NCI-H510A treated with DMSO at 0.1 percent for 48 hours (cell line): Measurements from ENCODE around the gene ADARB1.
"Not testable (repeated sequence)": the region's sequence is repeated elsewhere in the genome, so short reads cannot be mapped to it uniquely, and the experiment has no call there.

ENCODE experiments used
- DNase-seq: peaks from one replicate; lab custom pipeline; 2025; lab: John Stamatoyannopoulos, UW

ADARB1 gene

DNA sequence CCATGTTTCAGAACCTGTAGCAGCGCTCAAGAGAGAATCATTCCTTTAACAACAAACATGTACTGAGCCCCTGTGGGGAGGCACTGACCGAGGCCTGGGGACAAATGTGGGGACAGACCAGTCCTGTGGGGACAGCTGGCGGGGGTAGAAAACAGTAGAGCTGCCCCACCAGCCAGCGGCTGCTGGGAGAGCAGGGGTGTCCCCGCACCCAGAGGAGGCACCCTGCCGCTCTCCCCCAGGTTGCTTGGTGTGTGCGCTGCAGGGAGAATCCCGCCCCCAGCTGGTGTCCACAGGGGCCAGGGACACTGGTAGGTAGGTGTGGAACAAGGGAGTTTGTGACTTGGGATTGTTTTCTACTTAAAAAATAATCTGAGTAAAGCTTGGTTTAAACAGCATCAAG is 62.1 kb downstream of the ADARB1 start:
- no peak for DNase-seq

DNA sequence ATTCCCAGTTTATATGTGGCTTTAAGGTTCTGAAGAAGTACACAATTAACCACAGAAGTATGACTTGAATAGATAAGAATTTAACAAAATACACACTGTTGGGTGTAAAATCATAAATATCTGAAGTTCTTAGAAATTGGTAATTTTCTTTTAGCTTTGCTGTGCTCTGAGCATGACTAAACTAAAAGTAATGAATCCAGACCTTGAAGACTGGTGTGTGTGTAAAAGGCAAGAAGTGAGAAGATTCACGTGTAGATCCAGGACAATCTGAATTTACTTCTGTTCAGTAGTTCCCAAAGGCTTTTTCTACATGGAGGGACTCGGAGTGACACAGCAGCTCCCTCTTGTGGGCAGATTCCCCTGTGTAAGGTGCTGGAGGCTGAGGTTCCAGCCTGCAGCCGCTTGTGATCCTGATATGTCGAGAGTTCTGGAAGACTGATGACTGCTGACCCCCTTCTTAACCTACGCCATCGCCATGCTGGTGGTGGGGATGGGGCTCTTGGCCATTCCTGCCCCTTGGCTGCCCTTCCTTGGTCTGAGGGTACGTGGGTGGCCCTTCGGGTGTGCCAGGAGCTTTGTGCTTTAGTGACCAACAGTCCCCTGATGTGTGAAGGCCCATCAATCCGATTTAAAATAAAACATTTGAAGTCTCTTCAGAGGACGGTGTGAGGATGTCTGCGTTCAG is 62.7 kb downstream of the ADARB1 start:
- peak; percentile 55 for DNase-seq

DNA sequence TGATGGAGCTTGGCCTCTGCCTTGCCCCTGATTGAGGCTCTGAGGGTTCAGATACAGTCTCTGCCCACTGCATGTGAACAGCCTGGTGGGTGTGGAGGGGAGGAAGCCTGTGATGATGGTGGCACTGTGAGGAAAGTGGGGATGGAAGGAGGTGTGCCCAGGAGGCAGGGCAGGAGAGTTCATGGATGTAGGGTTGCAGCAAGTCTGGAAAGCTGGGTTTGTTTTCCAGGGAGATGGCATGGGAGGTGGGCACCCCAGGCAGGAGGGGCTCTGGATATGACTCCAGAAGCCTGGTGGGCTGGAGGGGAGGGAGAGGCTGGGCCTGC is 63.2 kb downstream of the ADARB1 start:
- DNase-seq, result no peak

DNA sequence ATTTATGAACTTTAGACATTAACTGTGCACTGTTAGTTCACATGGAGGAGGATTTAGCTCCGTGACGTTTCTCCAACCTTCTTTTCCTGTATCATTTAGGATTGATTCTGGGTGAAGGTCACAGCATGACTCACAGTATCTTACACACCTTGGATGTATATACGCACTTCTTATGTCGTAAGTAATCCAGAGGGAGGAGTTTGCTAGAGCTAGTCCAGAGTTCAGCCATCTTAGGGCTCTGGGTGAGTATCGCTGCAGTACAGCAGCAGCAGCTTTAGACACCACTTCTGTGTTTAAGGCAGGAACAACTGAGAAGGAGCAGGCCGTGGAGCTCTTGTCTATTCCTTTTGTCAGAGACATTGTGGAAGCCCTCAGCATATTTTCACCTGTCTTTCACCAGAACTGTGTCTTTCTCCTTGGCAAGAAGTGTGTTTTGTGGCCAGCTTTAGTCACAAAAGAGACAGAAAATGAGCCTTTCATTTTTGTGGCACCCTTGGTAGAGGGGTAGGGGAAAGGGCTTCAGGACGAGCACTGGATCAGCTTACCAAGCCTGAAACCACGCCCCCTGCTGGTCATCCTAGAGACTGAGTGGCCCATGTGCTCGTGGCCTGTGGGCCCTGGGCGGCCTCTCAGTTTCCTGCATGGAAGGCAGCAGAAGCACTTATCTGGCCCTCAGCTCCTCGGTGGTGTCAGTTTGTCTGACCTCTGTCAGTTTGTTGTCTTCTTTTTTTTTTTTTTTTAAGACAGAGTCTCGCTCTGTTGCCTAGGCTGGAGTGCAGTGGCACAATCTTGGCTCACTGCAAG is 64.0 kb downstream of the ADARB1 start:
- DNase-seq, result no peak

DNA sequence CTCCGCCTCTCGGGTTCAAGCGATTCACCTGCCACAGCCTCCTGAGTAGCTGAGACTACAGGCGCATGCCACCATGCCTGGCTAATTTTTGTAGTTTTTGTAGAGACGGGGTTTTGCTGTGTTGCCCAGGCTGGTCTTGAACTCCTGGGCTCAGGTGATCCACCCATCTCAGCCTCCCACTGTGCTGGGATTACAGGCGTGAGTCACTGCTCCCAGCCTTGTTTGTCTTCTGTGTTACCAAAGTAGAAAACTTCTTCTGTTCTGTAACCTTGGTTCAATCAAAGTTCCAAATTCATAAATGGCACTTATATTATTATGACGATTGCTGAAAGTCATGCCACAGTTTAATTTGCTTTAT is 64.6 kb downstream of the ADARB1 start:
- DNase-seq, result not testable (repeated sequence)

DNA sequence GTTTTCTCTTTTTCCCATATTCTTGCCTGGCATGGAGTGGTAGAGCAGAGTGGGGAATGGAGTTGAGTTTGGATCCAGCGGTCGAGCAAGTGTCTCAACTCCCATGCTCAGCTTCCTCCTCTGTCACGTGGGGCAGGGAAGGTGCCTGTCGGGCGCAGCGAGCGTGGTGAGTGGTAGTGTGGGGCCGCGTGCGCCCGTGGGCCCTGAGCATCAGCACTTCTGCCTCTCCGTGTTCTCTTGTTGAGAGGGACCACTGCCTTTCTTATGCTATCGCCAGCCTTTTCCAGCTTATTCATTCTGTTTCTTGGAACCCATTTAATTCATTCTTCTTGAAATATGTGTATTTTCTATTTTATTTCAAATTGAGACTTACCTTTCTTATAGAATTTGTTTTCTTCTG is 65.1 kb downstream of the ADARB1 start:
- DNase-seq, result no peak

DNA sequence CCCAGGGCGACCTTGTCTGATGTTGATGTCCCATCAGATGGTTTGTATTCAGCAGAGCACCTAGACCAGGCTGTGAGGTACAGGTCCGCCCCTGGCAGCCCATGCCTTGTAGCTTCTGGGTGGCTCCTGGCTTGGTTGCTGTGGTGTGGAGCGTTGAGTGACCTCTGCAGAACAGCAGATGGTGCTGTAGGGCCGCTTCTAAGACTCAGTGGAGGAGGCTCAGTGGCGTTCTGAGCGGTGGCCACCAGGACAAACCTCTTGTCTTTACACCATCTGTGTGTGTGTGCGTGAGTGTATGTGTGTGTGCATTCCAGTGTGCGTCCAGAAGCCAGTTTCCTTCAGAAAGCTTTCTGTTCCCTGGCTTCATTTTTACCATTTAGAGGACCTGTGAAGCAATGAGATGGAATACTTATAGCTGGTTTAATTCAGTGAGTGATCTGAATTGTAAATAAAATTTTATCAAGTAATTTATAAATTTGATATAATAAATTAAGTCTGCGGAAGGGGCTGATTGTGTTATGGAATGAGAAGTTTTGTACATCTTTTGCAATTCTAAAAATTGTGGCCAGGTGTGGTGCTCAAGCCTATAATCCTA is 66.1 kb downstream of the ADARB1 start:
- DNase-seq, result peak; percentile 65

DNA sequence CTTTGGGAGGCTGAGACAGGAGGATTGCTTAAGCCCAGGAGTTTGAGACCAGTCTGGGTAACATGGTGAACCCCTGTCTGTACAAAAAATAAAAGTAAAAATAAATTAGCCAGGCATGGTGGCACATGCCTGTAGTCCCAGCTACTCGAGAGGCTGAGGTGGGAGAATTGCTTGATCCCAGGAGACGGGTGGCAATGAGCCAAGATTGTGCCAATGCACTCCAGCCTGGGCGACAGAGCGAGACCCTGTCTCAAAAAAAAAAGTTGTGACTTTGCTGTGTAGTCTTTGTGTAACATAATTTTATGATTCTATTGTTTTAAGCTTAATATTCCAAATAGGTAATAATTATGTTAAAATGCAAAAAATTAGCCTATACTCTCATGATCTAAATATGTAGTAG is 66.6 kb downstream of the ADARB1 start:
- not testable (repeated sequence) for DNase-seq

DNA sequence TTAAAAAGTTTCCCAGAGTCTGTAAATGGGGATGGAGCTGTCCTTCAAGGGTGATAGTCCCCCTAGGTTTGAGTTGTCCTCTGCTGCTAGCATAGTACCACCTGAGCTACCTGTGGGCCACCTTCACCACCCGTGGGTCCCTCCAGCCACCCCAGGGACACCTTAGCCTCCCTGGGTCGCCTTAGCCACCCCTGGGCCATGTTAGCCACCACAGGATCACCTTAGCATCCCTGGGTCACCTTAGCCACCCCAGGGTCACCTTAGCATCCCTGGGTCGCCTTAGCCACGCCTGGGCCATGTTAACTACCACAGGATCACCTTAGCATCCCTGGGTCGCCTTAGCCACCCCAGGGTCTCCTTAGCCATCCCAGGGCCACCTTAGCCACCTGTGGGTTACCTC is 67.1 kb downstream of the ADARB1 start:
- DNase-seq, result no peak

DNA sequence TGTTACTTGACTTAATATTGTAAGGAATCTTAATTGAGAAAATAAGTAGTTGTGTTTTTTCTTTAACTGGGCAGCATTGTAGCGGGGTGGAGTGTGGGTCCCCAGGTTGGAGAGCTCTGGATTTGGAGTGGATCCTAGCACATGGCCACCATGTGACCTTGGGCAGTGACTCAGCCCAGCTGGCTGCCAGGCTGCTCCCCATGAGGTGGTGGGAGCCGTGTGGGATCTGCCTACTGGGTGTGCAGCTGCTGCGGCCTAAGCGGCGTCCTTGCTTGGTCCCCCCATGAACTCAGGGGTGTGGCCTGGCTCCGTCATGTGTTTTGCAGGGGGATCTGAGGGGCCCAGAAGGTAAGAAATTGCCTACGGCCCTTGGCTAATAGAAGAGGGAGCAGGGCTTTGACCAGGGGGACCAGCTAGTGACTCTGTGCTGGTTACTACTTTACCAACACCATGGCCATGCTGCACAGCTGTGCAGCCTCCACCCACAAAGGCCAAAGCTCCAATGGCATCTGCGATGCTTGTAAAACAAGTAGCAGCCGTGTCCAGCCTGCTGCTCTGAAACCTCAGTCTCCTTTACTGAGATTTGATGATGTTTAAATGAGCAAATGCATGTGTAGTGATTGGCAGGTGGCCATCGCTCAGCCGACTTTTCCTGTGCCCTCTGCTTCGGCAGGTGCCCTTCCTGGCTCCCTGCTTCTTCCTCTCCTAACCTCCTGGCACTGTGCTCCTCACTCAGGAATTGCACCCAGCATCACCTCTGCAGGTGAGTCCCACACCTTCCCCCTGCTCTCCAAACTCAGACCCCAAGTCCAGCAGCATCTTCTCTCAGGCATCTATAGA is 68.3 kb downstream of the ADARB1 start:
- DNase-seq, result no peak

DNA sequence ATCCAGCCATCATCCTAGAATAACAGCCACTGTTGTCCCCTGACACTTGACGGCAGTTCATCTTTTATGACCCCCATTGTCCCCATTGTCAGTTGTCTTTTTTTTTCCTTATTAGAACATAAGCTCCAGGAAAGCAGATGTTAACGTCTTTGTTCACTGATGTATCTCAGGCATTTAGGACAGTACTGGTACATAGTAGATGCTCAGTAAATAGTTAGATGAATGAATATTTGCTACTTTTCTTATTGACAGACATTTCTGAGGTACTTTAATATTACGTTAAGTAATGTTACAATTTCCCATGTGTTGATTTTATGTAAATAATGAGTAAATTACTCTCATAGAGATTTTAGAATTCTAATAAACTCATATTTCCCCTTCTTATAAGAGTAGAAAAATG is 69.5 kb downstream of the ADARB1 start:
- DNase-seq, result no peak

DNA sequence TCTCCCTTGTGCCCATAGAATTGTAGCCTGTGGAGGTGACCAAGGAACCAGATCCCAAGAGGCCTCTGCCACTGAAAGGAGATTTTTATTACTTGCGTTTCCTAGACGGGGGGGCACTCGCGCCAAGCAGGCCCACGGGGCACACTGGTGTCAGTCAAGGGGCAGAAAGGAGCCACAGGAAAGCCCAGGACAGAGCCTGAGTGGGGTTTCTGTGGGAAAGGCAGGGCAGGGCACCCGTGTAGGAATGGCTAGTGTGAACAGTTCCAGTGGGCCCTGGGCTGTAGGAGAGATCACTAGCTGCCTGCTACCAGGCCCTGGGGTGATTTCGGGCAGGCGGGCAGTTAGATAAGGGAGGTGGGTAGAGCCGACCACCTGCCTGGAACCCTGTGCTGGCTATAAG is 70.8 kb downstream of the ADARB1 start:
- DNase-seq, result no peak

DNA sequence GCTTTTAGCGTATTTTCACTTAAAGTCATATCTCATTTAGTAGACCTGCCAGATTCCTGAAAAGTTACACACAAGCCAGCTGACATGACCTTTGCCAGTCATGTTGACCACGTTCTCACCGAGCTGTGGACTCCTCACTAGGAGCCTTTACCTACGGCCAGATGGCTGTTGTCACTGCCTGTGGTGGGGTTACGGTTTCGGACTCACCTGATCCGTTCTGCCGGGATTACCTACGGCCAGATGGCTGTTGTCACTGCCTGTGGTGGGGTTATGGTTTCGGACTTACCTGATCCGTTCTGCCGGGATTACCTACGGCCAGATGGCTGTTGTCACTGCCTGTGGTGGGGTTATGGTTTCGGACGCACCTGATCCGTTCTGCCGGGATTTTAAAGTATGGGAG is 71.5 kb downstream of the ADARB1 start:
- not testable (repeated sequence) for DNase-seq

DNA sequence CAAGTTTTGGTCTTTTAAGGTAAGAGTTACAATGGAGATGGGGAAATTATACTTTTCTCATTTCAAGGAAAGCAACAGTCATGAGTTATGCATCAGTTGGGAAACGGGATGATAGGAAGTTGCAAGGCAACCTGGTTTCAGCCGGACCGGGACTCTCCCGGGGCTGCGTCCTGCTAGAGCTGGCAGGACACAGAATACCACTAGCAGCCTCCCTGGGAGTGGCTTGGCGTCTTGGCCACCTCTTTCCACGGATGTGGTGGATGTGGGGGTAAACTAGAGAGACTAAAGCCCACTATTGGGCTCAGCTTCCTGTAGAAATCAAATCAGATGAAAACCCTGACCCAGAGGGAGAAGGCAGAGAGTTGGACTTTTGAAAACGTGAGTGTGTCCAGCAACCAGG is 71.9 kb downstream of the ADARB1 start:
- no peak for DNase-seq

DNA sequence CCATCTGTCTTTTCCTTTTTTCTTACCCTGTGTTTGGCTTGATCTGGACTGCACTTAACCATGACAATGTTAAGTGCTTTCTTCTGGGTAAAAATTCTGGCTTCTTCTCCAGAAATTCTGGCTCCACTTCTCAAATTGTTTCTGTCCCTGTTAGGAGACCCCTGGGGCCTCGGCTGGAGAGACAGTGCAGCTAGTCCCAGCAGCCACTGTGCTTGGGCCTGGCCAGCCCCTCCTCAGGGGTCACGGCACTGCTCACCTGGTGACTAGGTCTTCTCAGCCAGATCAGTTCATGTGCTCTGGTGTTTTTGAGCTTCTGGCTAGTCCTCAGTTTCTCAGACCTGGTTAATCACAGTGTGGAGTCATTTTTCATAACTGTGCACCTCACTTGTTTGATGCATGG is 72.4 kb downstream of the ADARB1 start:
- no peak for DNase-seq

DNA sequence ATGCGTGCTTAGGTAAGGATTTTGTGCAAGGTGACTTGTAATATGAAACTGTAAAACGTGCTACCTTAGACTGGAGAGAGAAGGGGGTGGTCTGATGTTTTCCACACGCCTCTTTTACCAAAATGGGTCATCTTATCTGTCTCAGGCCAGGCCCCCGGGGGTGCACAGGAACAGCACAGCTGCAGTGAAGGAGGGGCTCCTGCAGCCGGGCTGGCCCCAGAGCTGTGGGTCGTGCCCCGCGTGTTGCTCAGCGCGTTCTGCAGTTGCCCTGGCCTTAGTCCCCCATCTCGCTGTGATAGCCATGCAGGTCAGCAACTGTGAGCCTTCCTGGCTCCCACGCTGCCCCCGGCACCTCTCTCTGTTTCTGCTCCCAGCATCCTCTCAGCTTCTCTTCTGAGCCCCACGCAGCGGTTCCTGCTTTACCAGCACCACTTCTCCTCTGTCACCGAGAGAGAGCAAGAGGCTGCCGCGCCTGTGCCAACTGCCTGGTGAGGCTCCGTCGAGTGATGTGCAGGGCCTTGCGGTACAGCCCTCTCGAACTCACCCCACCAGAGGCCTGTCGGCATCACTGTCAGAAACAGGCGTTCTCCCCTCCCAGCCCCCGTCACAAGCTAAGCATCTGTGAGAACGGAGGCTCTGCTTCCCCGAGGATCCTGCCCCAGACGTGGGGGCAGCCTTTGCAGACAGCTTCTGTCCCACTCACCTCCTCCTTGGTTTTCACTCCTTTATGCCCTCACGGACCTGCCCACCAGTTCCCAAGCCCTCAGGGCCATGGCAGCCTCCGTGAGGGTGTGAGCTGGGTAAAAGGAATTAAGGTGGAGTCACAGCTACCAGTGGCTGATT is 73.3 kb downstream of the ADARB1 start:
- DNase-seq, result no peak

DNA sequence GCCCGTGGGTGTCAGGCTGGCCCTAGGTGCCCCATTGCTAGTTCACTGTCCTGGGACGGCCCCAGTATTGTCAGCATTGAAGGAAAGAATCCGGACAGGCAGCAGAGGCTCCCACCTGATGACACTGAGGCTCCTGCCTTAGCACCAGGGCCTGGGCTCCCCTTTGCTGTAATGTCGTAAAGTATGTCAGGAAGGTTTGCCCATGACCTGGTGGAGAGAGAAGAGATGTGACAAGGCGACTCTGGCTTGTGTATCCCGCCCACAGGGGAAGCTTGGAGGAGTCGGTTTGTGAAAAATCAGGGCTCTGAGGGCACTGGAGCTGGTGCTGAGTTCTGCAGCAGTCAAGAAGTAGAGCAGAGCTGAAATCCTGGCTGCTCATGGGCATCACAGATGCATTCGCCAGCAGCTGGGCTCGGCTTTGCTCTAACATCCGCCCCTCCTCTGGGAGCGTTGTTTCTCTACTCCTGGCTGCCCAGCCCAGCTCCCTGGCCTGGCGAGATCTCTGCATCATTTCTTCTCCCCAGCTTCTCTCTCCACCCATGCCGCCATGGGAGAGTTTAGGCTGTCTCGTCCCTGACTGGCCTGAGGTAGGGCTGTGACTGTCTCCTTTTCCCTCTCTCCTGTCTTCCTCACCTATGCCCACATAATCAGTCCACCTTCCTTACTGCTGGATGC is 74.1 kb downstream of the ADARB1 start:
- no peak for DNase-seq

DNA sequence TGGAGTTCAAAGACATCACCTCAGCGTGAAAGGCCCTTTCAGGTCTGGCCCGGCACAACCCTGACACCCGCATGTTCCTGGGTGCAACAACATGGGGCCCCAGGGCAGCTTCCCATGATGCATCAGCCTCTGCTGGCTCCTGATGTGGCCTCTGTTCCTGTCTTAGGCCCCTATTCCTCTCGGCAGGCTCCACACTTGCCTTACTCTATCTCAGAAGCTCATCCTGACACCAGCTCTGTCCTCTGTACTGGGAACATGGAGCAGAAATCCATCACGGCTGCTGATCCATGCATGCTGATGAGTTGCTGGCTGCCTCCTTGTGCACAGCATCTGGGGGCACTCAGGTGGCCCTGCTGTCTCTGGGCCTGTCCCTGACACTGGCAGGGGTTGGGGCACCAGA is 74.6 kb downstream of the ADARB1 start:
- no peak for DNase-seq

DNA sequence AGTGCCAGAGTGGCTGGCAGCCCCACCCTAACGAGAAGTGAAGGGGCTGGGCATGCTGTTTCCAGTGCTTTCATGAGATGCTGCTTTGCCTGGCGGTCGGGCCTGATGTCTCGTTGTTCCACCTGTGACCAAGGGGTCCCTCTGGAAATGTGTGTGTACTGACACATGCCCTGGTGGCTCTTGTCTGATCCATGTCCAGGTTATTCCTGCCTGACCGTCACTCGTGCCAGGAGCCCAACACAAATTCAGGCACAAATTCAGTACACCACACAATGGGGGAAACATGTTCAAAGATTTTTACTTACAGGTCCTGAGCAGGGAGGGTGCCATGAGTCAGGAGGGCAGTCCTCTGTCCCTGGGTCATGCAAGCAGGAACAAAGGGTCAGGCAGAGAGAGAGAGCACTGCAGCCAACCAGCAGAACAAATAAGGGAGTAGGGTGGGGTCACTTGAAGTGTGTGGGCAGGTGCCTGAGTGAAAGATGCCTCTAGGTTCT is 76.3 kb downstream of the ADARB1 start:
- DNase-seq, result no peak

DNA sequence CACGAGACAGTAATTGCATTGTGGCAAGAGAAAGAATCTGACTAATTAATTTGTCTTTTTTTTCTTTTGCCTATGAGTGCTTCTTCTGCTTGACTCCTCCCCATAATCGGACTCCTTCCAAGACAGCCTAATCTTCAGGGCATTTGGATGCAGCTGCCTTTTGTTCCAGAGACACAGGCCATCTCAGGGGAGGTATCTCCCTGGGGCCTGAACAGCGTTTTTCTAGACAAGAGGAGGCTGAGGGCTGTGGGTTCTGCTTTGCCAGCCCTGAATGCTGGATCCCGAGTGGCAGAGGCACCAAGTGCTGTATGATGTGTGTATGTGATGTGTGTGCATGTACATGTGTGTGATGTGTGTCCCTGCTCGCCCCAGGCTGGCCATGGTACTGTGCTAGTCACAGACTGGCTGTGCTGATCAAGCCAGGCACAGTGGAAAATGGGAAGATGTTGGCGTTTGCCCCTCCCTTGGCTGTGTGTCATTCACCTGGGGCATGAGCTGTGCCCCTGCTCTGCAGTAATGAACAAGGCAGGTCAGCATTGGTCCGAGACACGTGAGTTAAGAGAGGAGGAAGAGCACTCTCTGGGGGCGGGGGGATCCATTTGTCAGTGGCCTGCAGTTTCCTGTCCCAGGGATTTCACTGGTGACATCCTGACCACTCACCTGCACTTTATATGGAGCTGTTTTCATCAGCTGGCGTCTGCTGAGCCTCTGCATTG is 77.2 kb downstream of the ADARB1 start:
- no peak for DNase-seq
